Right cardiac atrium (tissue), 5 donors: Measurements from ENCODE around the gene ETV4. TPM values are rescaled to one million over a fixed set of nuclear protein-coding genes. Genes with fewer than 3 reads are reported as not detected.

Source experiments
- ATAC-seq, 2 donors: fragments of 200-7000 bp; cut with Tn5 transposase; one replicate each; pipeline versions ENCODE4 v1.8.0 to v1.9.1; 2020; ENCODE audit warnings: moderate library complexity in 2 of 2, mild to moderate bottlenecking in 1 of 2
- DNase-seq, 3 donors: peaks; one replicate each; pipeline ENCODE4 v3.0.0-alpha.2; 2020
- H3K27ac ChIP-seq: one replicate; pipeline ENCODE4 v1.5.1; 2013; ENCODE audit warnings: mild to moderate bottlenecking, low read length, control low read depth, moderate library complexity
- H3K27me3 ChIP-seq: one replicate; pipeline ENCODE4 v1.6.1; 2013; ENCODE audit not compliant: control insufficient read depth, insufficient read depth
- H3K4me1 ChIP-seq: one replicate; pipeline ENCODE4 v1.6.1; 2013; ENCODE audit warnings: low read length; ENCODE audit not compliant: control insufficient read depth, insufficient read depth
- H3K4me3 ChIP-seq: one replicate; pipeline ENCODE4 v1.5.1; 2013; ENCODE audit warnings: low read length, control low read depth
- H3K9me3 ChIP-seq: one replicate; pipeline ENCODE4 v1.6.1; 2013; ENCODE audit warnings: low read length; ENCODE audit not compliant: control insufficient read depth
- WGBS: extraction: QIAGEN DNeasy Blood & Tissue Kit; methylation state at CpG from one replicate; pipeline ENCODE4 v1.1.7; 2013; 5-methylcytosine and 5-hydroxymethylcytosine counted together
- intact Hi-C, 4 donors: fragments of 100-400 bp; cut with DNase I; formaldehyde crosslinking; loops; one replicate each; pipeline versions ENCODE4 v1.11.0 to v1.14.0; 2022 to 2023
- polyA plus RNA-seq: library from polyadenylated mRNA; stranded (reverse); fragments of 200-250 nt; gene quantifications from one replicate; pipeline ENCODE4 v1.2.3, GENCODE V29; 2013
- total RNA-seq, 4 donors: library from RNA; stranded (reverse); fragmentation: NEBNext Ultra II Directional; extraction: Animal tissue kit (Norgen Biotek cat#: 25700); gene quantifications; one replicate each; pipeline ENCODE4 v1.2.1, GENCODE V29; 2021
- donor health status: healthy with polysubstance abuse.
- donor health status: DM: no; HTN: yes; CAD: no.
- donor health status: DM: no; HTN: no; CAD: no.
- donor health status: DM: no; HTN: yes; CAD: no; lungs with severe emphysema.
- donor health status: DM: yes; HTN: yes; CAD: no.

ETV4 gene
- total and polyA plus RNA-seq, 5 donors, result 0.14 to 2.1 (median 0.43) TPM; not detected in 1

DNA sequence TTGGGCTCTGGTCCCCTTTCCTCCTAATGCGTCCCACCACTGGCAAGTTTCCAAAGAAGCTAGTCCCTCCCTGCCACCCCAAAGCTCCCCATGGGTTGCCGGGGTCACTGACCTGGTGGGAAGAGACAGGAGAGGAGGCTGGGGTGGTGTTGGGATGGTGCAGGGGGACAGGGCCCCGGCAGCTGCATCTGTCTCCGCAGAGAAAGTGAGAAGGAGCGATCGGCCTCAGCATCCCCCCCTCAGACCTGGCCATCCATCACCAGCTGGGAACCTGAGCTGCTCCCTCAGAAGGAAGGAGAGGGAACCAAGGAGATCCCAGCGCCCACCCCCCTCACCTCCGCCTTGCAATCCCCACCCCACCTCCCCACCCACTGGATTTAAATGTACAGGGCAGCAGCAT is 3.3 kb downstream of the ETV4 start:
- ATAC-seq, result no peak
- Histone ChIP-seq H3K4me3 (no peak overlapping the region), H3K9me3 (no peaks in the 10 kb centered on the region), H3K4me1 (peaks cover 7% of the 10 kb centered on the region), H3K27ac (no peak overlapping the region), H3K27me3 (no peaks in the 10 kb centered on the region)
- DNase-seq, result no peak
- intact Hi-C loops, result no loop called here
- 88% methylated on average over 8 of the region's 8 CpGs for WGBS

DNA sequence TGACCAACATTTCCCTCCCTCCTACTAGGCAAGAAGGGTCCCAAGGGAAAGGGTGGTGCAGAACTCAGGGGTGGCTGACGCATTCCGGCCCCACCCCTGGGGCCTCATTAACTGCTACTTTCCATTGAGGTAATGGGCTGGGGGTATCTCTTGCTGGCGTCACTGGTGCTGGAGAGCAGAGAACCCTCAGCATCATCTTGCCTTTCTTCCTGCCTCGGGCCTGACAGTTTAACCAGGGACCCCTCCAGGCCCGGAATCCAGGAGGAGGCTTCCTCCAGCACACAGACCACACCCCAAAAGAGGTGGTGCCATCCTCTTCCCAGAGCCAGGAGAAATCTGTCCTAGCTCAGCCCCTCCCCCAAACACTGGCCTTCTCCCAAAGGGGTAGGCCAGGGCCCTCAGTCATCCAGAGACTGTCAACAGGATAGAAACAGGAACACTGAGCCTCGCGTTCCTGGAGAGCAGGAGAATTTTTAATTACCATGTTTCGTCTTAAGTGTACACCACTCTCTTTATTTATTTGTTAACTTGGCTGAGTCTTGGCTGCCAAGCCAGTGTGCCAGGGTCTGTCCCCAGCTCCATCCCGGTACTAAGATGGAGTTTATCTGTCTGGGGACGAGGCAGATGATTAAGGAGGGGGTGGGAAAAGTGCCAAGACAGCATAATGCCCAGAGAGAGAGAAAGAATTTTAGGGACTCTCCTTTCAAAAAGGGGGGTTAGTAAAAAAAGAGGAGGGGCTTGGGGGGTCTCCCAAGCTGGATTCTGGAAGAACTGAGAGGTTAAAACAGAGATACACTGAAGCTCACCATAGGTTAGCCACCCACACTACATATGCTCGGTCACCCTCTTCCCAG is 5.1 kb downstream of the ETV4 start:
- Histone ChIP-seq H3K9me3 (no peaks in the 10 kb centered on the region), H3K4me3 (no peak overlapping the region), H3K27ac (no peak overlapping the region), H3K4me1 (peaks cover 7% of the 10 kb centered on the region), H3K27me3 (no peaks in the 10 kb centered on the region)
- peak in 2 of 3 donors; percentile 49 to 58 for DNase-seq
- 46% methylated on average over 11 of the region's 11 CpGs for whole genome bisulfite sequencing
- ATAC-seq, result peak in 1 of 2 donors; percentile 59
- intact Hi-C loops, result no loop called here

DNA sequence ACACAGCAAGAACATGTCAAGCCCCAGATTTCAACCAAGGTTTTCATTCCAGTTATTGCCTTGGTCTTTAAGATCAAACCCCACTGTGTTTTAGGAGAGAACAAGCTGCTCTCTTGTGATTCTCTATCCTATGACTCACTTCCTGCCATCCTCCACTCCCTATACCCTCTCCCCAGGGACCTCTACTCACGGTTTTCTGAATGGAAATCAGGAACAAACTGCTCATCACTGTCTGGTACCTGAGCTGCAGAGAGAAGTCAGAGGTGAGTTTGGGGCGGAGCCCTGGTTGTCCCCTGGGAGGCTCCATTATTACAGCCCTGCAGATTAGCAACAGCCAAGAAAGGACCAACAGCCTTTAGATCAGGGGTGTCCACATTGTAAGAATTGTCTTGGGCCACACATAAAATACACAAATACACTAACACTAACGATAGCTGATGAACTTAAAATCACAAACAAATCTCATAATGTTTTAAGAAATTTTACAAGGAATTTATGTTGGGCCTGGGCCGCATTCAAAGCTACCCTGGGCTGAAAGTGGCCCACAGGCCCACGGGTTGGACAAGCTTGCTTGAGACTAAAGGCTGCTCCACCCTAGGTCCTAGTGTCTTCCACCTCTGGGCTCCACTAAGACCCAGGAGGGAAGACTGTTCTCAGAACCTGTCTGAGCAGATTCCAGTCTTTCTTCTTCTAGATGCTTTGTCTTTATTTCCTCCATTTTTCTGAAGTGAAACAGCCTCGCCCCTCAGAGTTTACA is 9.7 kb downstream of the ETV4 start:
- DNase-seq (no peak), ATAC-seq (peak in 1 of 2 donors; percentile 7)
- Histone ChIP-seq H3K9me3 (no peaks in the 10 kb centered on the region), H3K4me3 (no peak overlapping the region), H3K27me3 (no peaks in the 10 kb centered on the region), H3K27ac (no peak overlapping the region), H3K4me1 (no peaks in the 10 kb centered on the region)
- intact Hi-C loops, result no loop called here
- WGBS, result 79% methylated on average over 6 of the region's 6 CpGs

DNA sequence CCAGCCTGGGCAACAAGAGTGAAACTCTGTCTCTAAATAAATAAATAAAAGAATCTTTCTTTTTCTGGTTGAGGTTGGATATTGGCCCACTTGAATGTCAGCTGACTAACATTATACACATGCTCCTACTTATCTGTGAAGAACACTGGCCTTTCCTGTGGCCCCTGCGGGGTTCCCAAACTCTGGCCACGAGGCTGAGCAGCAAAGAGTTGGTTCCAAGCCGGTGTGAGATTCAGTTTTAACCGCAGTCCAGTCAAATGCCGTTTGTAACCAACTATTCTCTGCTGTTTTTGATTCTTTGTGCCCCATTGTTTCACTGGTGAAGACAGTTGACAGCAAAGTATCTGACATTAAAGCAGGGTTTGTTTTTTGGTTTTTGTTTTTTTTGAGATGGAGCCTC is 11.2 kb downstream of the ETV4 start:
- H3K4me3 ChIP-seq, result no peak overlapping the region
- no peaks in the 10 kb centered on the region for H3K27me3 ChIP-seq
- 75% methylated on average over 5 of the region's 5 CpGs for WGBS
- peaks cover 11% of the 10 kb centered on the region for H3K4me1 ChIP-seq
- H3K9me3 ChIP-seq, result no peaks in the 10 kb centered on the region
- DNase-seq, result no peak
- ATAC-seq, result no peak
- H3K27ac ChIP-seq, result no peak overlapping the region
- intact Hi-C loops, result no loop called here

DNA sequence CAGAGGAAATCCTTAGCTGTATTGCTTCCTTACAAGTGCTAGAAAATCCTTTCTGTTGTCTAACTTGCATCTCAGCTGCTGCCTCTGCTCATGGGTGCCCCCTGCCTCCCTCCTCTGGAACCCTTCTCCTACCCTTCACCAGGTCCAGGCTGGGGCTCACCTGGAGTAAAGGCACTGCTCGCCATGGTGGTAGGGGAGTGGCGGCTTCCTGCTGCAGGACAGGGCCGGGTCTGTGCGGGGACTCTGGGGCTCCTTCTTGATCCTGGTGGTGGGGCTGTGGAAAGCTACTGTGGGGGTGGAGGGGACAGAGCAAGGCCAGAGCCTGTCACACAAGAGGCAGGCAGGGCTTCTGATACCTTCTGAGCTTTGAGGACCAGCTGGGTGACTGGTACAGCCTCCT is 12.4 kb downstream of the ETV4 start:
- no peaks in the 10 kb centered on the region for H3K9me3 ChIP-seq
- intact Hi-C loops, result no loop called here
- ATAC-seq (no peak), DNase-seq (no peak)
- WGBS, result 96% methylated on average over 4 of the region's 4 CpGs
- H3K4me1 ChIP-seq, result peaks cover 11% of the 10 kb centered on the region
- H3K27me3 ChIP-seq, result no peaks in the 10 kb centered on the region
- H3K4me3 ChIP-seq, result no peak overlapping the region
- no peak overlapping the region for H3K27ac ChIP-seq

DNA sequence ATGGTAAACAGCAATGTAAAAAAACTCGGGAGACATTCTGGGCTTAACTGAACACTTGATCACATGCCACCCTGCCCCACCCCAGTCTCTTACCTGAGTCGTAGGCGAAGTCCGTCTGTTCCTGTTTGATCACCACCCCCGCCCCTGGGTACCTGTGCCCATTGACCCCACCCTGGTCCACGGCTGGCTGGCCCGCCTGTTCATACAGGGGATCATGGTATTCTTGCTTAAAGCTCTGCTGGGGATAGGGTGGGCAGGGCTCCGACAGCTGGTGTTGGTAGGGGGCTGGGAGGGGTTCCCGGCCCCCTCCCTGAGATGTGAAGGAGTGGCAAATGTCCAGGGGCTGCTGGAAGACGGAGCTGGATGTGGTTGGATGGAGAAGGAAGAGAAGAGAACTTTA is 13.6 kb downstream of the ETV4 start:
- peak in 1 of 3 donors; percentile 61 for DNase-seq
- no peak overlapping the region for H3K27ac ChIP-seq
- peaks cover 18% of the 10 kb centered on the region for H3K4me1 ChIP-seq
- no peaks in the 10 kb centered on the region for H3K27me3 ChIP-seq
- ATAC-seq, result no peak
- intact Hi-C loops, result no loop called here
- no peak overlapping the region for H3K4me3 ChIP-seq
- no peaks in the 10 kb centered on the region for H3K9me3 ChIP-seq
- 93% methylated on average over 10 of the region's 10 CpGs for WGBS

DNA sequence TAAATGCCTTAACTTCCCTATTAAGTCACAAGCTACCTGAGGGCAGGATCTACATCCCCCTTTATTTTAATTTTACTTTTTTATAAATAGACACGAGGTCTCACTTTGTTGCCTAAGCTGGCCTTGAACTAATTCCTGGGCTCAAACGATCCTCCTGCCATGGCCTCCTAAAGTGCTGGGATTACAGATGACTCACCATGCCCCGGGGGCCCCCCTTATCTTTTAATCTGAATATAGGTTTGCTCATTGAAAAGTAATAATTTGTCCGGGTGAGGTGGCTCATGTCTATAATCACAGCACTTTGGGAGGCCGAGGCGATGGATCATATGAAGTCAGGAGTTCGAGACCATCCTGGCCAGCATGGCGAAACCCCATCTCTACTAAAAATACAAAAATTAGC is 14.2 kb downstream of the ETV4 start:
- no peak for DNase-seq
- no peaks in the 10 kb centered on the region for H3K9me3 ChIP-seq
- intact Hi-C loops, result no loop called here
- ATAC-seq, result no peak
- H3K4me1 ChIP-seq, result peaks cover 18% of the 10 kb centered on the region
- H3K4me3 ChIP-seq, result no peak overlapping the region
- no peaks in the 10 kb centered on the region for H3K27me3 ChIP-seq
- 89% methylated on average over 8 of the region's 8 CpGs for WGBS
- H3K27ac ChIP-seq, result no peak overlapping the region

DNA sequence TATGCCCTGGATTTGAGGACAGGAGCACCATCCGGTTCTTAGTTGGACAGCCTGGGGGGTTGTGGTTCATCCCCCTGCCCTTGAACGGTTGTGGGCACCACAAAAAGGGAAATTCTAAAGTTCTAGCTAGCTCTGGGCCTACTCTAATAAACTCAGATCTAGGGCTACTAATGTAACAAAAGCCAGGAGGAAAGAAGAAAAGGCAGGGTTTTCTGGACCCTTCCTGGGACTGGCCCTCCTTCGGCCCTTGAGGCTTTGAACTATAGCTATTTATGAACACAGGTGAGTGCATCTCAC is 15.1 kb downstream of the ETV4 start:
- ATAC-seq, result no peak
- Histone ChIP-seq H3K27me3 (no peaks in the 10 kb centered on the region), H3K4me3 (no peak overlapping the region), H3K9me3 (no peaks in the 10 kb centered on the region), H3K4me1 (peaks cover 18% of the 10 kb centered on the region), H3K27ac (peak overlapping the region; percentile 47)
- 41% methylated on average over 3 of the region's 3 CpGs for WGBS
- intact Hi-C loops, result no loop called here
- no peak for DNase-seq

DNA sequence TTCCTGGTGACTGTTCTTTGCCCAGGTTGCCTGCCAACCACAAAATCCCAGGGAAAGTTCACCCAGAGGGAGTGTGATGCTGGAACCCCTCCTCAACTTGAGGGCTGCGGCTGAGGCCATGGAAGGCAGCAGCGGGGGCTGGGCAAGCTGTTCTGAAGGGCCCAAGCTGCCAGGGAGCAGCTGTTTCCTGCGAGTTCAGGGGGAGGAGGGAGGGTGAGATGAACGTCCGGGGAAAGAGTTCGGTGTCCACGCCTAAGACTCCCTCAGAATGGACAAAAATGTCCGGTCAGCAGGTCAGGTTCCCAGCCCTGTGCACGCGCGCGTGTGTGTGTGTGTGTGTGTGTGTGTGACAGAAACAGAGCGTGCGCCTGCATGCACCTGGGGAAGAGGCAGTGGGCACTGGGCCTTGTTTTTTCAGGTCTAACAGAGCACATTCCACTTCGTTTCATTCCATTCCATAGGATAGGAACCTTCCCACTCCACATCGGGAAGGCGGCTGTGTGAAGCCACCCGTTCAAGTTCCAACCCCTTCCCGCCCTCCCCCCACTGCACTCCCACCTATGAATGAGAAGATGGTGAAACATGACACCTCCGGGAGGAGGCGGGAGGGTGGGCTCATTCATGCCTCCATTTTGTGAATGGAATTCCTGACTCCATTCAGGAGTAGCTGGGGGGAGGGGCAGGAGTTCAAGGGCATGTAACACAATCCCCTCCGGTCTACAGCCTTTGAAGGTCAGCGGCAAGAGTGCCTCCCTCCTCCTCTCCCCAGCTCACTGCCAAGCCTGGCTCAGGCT is 15.7 kb downstream of the ETV4 start:
- Histone ChIP-seq H3K27ac (peak overlapping the region; percentile 47), H3K27me3 (no peaks in the 10 kb centered on the region), H3K4me3 (no peak overlapping the region), H3K9me3 (no peaks in the 10 kb centered on the region), H3K4me1 (peaks cover 18% of the 10 kb centered on the region)
- DNase-seq, result peak; percentile 76 to 87 (median 86)
- WGBS, result 13% methylated on average over 23 of the region's 23 CpGs
- ATAC-seq, result peak; percentile 76 to 82
- intact Hi-C loops, result no loop called here

DNA sequence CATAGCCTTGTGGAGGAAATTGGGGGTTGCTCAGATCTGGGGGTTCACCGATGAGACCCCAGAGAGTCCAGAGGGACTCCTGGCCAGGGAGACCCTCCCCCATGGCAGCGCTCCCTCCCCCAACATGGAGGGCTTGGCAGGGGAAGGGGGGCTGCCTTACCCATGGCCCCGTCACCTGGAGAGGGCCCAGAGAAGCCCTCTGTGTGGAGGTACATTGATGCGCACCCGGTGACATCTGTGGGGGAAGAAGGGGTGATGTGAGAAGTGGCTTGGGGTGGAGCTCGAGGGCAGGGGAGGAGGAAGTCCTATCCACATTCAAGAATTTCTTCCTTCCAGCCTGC is 16.2 kb downstream of the ETV4 start:
- DNase-seq (peak in 1 of 3 donors; percentile 54), ATAC-seq (peak; percentile 1 to 16)
- Histone ChIP-seq H3K4me3 (no peak overlapping the region), H3K27ac (peak overlapping the region; percentile 4), H3K9me3 (no peaks in the 10 kb centered on the region), H3K27me3 (no peaks in the 10 kb centered on the region), H3K4me1 (peaks cover 18% of the 10 kb centered on the region)
- 47% methylated on average over 6 of the region's 6 CpGs for WGBS
- intact Hi-C loops, result no loop called here
